ENCODE data around the gene PRR22. TPM values are rescaled to one million over a fixed set of nuclear protein-coding genes. Genes with fewer than 3 reads are reported as not detected.

The PRR22 gene
- total RNA-seq, 1 experiment from 2014 or later = 6.3 TPM

DNA sequence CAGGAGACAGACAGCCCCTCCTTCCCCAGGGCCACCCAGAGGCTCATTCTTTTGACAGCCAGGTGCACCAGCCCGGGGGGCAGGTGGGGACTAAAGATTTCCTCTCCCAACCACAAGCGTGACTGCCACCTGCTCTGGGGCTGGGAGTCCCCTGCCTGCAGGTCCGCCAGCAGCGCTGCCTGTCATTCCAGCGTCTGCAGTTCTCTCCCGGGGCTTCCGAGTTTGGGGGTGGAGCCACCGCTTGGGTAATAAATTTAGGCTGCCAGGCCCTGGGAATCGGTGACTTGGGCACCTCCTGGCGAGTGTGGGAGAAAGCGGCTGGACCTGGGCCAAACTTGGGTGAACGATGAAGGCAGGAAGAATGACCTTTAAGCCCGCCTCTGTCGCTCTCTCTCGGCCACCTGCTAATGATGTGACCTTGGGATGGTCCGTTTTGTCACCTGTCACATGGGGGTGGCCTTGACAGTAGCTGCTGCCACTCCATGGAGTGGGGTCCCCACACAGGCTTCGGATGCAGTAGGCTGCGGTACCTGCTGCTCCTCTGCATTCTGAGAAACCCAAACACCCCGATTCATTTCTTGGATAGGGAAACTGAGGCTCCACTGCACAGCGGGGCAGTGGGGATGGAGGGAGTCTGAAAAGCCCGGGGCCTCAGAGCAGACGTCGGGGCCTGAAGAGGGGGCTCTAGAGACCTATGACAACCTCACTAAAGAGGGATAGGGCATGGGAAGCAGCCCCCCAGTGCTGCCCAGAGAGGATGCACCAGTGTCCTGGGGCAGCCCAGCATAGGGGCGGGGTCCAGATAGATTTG lies 42.2 kb upstream of the PRR22 start:
- no peak overlapping the region for H3K27ac Mint-ChIP-seq (ENCODE audit: unreplicated experiment)
- intact Hi-C loops (cut with micrococcal nuclease; ENCODE audit: unreplicated experiment) = no loop called here
- DNase-seq = peak; percentile 58
- H3K9me3 Mint-ChIP-seq (ENCODE audit: low read depth, unreplicated experiment) = no peaks in the 10 kb centered on the region
- no peaks in the 10 kb centered on the region for H3K27me3 Mint-ChIP-seq (ENCODE audit: unreplicated experiment)
- H3K4me1 Mint-ChIP-seq (ENCODE audit: low read depth, unreplicated experiment) = peaks cover 9% of the 10 kb centered on the region
- H3K4me3 Mint-ChIP-seq (ENCODE audit: low read depth, unreplicated experiment) = peak overlapping the region; percentile 14
- CTCF ChIA-PET = no interaction called here
- TF ChIP-seq, protein P1, sequence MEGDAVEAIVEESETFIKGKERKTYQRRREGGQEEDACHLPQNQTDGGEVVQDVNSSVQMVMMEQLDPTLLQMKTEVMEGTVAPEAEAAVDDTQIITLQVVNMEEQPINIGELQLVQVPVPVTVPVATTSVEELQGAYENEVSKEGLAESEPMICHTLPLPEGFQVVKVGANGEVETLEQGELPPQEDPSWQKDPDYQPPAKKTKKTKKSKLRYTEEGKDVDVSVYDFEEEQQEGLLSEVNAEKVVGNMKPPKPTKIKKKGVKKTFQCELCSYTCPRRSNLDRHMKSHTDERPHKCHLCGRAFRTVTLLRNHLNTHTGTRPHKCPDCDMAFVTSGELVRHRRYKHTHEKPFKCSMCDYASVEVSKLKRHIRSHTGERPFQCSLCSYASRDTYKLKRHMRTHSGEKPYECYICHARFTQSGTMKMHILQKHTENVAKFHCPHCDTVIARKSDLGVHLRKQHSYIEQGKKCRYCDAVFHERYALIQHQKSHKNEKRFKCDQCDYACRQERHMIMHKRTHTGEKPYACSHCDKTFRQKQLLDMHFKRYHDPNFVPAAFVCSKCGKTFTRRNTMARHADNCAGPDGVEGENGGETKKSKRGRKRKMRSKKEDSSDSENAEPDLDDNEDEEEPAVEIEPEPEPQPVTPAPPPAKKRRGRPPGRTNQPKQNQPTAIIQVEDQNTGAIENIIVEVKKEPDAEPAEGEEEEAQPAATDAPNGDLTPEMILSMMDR (IDR thresholded peaks at IDR 0.05; ENCODE audit: unreplicated experiment) = no peak
- BruUV-seq (replicated peaks) = no TSS peak
- peaks cover 12% of the 10 kb centered on the region for H3K36me3 Mint-ChIP-seq (ENCODE audit: insufficient read depth, unreplicated experiment)

DNA sequence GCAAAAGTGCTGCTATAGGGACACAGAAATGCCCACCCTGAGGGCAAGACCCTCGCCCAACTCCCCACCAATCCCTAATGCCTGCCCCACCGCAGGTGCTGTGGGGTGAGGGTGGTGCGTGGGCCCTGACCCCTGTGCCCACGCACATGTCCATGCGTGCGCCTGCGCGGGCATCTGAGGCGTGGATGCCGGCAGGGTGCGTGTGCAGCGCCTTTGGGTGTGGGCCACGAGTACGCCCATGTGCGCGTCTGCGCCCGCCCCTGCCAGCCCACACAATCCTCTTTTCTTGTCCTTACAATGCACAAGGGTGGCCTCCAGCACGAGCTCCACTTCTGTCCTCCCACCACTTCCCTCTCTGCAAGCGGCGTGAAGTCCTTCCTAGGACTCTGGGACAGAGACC lies 40.6 kb upstream of the PRR22 start:
- intact Hi-C loops (cut with micrococcal nuclease; ENCODE audit: unreplicated experiment) = no loop called here
- no TSS peak for BruUV-seq (replicated peaks)
- DNase-seq = no peak
- Mint-ChIP-seq H3K27me3 (ENCODE audit: unreplicated experiment) (no peaks in the 10 kb centered on the region), H3K27ac (ENCODE audit: unreplicated experiment) (no peak overlapping the region), H3K36me3 (ENCODE audit: insufficient read depth, unreplicated experiment) (peaks cover 17% of the 10 kb centered on the region), H3K9me3 (ENCODE audit: low read depth, unreplicated experiment) (no peaks in the 10 kb centered on the region), H3K4me3 (ENCODE audit: low read depth, unreplicated experiment) (no peak overlapping the region), H3K4me1 (ENCODE audit: low read depth, unreplicated experiment) (peaks cover 9% of the 10 kb centered on the region)
- TF ChIP-seq, protein P1 (IDR thresholded peaks at IDR 0.05; ENCODE audit: unreplicated experiment) = no peak
- CTCF ChIA-PET = no interaction called here

DNA sequence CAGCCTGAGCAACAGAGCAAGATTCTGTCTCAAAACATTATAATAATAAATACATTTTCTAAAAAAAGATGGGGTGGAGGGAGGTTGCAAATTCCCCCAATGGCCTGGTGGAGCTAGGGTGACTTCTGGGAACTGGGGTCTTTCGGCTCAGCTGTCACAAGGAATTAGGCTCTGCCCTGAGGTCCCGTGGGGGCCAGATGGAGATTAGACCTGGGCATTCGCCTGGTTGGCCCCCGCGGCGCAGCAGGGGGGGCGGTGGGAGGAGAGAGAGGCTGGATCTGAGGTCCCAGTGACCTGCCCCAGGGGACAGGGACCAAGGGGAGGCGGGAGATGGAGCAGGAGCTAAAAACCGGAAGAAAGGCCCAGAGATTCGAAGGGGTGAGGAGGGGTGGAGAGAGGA lies 40.2 kb upstream of the PRR22 start:
- CTCF ChIA-PET = no interaction called here

GRCh38 chr19:5823579-5824281 lies 39.2 kb upstream of the PRR22 start:
- no peak overlapping the region for H3K27ac Mint-ChIP-seq (ENCODE audit: unreplicated experiment)
- no peaks in the 10 kb centered on the region for H3K9me3 Mint-ChIP-seq (ENCODE audit: low read depth, unreplicated experiment)
- CTCF ChIA-PET = no interaction called here
- TF ChIP-seq, protein P1 (IDR thresholded peaks at IDR 0.05; ENCODE audit: unreplicated experiment) = peak; percentile 17
- no peak overlapping the region for H3K4me3 Mint-ChIP-seq (ENCODE audit: low read depth, unreplicated experiment)
- no peaks in the 10 kb centered on the region for H3K27me3 Mint-ChIP-seq (ENCODE audit: unreplicated experiment)
- BruUV-seq (replicated peaks) = no TSS peak
- H3K36me3 Mint-ChIP-seq (ENCODE audit: insufficient read depth, unreplicated experiment) = peaks cover 17% of the 10 kb centered on the region
- DNase-seq = peak; percentile 46
- H3K4me1 Mint-ChIP-seq (ENCODE audit: low read depth, unreplicated experiment) = peaks cover 9% of the 10 kb centered on the region
- intact Hi-C loops (cut with micrococcal nuclease; ENCODE audit: unreplicated experiment) = no loop called here

More for the DNA sequence above, 40.2 kb upstream of the PRR22 start:
- Mint-ChIP-seq H3K27me3 (ENCODE audit: unreplicated experiment) (no peaks in the 10 kb centered on the region), H3K4me1 (ENCODE audit: low read depth, unreplicated experiment) (peaks cover 9% of the 10 kb centered on the region), H3K9me3 (ENCODE audit: low read depth, unreplicated experiment) (no peaks in the 10 kb centered on the region), H3K4me3 (ENCODE audit: low read depth, unreplicated experiment) (no peak overlapping the region), H3K36me3 (ENCODE audit: insufficient read depth, unreplicated experiment) (peaks cover 17% of the 10 kb centered on the region), H3K27ac (ENCODE audit: unreplicated experiment) (no peak overlapping the region)
- intact Hi-C loops (cut with micrococcal nuclease; ENCODE audit: unreplicated experiment) = no loop called here
- no TSS peak for BruUV-seq (replicated peaks)
- DNase-seq = no peak
- TF ChIP-seq, protein P1 (IDR thresholded peaks at IDR 0.05; ENCODE audit: unreplicated experiment) = no peak

Measured in Calu3 (cell line).